NCI-H1048 (cell line): ENCODE results near the gene ALDH3A1.
"Not testable (repeated sequence)": the region's sequence is repeated elsewhere in the genome, so short reads cannot be mapped to it uniquely, and the experiment has no call there.

Source experiments
- DNase-seq: peaks from one replicate; lab custom pipeline; 2025; lab: John Stamatoyannopoulos, UW

The ALDH3A1 gene

GRCh38 chr17:19747829-19748806 lies at the start of gene ALDH3A1:
TSS of gene ALDH3A1 (minus strand) at chr17:19748298. CDS start at chr17:19745129, 3,169 bp downstream.
- no peak for DNase-seq

DNA sequence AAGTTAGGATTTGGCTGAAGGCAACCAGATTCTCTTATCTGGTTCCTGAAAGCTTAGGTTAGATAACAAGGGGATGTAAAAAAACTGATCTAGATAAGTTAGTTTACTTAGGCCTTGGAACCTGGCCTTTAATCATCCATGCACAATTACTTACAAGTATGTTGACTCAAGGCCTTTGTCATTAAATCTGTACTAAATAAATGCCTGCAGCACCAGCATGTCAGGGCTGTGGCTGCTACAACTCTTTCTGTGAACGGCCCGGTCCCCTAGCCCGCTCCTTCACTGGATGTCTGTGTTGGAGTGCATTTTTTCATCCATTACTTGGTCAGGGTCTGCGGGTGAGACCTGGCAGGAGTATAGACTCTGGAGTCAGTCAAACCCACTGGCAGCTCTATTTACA lies 48.4 kb upstream of the ALDH3A1 start:
- DNase-seq = no peak

GRCh38 chr17:19791918-19792550 lies 43.9 kb upstream of the ALDH3A1 start:
- DNase-seq = no peak

DNA sequence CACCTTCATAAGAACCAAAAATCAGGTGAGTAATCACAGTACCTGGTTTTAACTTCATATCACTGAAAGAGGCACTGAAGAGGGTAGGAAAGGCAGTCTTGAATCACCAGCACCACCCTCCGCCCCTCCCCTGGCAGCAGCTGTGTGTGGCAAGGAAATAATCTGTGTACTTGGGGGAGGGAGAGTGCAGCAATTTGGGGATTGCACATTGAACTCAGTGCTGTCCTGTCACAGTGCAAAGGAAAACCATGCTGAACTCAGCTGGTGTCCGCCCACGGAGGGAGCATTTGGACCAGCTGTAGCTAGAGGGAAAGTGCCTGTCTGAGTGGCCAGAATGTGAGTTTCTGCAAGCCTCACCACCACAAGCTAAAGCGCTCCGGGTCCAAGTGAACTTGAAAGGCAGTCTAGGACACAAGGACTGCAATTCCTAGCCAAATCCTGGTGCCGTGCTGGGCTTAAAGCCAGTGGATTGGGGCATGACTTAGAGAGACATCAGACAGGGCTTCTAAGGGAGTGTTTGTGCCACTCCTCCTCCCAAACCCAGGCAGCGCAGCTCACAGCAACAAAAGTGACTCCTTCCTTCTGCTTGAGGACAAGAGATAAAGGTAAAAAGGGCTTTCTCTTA lies 39.7 kb upstream of the ALDH3A1 start:
- DNase-seq = no peak

GRCh38 chr17:19785854-19786253 lies 37.8 kb upstream of the ALDH3A1 start:
- DNase-seq = no peak

GRCh38 chr17:19781488-19782458 lies 33.7 kb upstream of the ALDH3A1 start:
- DNase-seq = no peak

GRCh38 chr17:19780846-19781245 lies 32.7 kb upstream of the ALDH3A1 start:
- no peak for DNase-seq

DNA sequence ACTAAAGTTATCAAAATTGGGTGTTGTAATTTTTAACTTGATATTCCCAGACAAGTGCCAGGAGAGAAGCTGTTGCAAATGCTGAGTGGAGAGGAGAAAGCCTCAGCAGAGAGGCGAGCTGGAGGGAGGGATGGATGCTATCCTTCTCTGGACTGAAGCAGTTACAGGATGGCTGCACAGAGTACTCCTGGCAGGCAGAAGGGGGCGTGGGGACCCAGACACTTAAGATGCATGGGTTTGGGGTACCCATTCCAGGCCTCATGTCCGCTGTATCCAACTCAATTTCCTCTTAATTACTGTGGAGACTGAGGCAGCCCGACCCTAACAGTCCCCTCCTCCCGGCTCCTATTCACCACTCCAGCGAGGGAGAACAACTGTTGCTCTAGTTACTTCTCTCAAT lies 25.4 kb upstream of the ALDH3A1 start:
- no peak for DNase-seq

DNA sequence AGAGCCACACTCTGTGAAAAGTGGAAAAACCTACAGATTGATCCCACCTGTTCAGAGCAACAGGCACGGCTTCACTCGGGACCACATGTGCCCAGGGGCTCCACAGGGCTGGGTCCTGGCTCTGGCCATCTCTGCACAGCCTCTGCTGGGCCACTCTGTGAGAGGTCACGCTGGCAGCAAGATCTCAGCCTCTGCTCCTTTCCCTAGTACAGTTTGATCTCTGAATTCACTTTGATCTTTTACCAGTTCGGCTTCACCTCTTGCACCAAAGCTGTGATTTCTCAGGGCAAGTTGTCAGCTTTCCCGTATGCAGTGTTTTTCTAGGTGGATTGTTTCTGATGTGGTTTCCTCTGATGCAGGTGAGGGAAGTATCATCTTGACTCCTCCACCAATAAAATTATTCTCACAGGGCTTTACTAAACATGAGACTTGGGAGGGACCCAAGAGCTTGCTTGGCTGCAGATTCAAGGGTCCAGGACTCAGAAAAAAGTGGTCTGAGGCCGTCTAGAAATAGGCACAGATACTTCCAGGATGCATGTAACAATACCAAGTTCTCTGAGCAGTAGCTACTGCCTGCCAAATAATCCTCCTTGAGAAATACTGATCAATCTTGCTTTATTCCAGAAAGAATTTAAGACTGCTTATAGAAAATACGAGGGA lies 24.0 kb upstream of the ALDH3A1 start:
- no peak for DNase-seq

GRCh38 chr17:19770985-19771735 lies 23.1 kb upstream of the ALDH3A1 start:
- no peak for DNase-seq

DNA sequence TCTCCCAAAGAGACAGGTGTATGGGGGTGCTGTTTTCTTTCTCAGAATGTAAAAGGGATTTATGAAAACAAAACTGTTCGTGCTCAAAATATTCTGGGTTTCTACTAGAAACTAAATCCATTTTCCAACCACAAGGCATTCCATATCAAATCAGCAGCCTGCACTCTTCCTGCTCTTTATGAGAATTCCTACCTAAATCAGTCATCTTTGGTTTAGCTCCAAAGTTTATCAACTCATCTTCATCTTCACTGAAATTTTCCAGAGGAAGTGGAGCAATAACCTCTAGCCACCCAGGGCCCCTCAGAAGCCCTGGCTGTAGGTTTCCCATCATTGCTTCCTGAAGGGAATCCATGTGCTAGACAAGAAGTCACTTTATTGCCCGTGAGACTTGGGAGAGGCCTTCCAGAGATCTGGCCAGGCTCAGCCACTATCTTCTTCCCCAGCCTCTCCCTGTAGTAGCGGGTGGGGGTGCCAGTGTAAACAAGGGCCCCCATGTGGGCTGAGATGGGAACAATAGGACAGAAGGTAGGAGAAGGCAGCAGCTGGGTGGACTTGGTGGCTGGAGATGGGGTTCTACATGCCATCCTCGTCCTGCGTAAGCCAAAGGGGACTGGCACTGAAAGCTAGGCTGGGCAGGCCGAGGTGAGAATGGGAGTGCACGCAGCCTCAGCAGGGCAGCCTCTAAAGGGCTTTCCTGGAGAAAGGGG lies 22.0 kb upstream of the ALDH3A1 start:
- DNase-seq = no peak

GRCh38 chr17:19768046-19768782 lies 20.1 kb upstream of the ALDH3A1 start:
- DNase-seq = no peak

GRCh38 chr17:19766421-19767270 lies 18.5 kb upstream of the ALDH3A1 start:
- no peak for DNase-seq

GRCh38 chr17:19766016-19766415 lies 17.9 kb upstream of the ALDH3A1 start:
- DNase-seq = no peak

GRCh38 chr17:19763991-19764390 lies 15.9 kb upstream of the ALDH3A1 start:
- DNase-seq = not testable (repeated sequence)

DNA sequence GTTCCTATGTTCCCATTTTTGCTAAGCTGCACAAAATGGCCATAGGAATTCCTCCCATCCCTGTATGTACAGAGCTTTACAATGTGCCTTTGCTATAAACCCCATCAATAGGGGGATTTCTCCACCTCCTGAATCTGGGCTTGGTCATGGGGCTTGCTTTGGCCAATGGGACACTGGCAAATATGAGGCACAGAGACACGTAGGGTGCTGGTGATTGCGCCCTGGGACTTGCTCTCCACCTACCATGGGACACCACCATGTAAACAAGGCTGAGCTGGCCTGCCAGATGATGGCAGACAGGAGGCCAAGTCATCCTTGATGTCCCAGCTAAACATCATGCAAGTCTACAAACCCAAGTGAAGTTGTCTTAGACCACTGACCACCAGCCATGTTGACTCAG lies 15.3 kb upstream of the ALDH3A1 start:
- no peak for DNase-seq

DNA sequence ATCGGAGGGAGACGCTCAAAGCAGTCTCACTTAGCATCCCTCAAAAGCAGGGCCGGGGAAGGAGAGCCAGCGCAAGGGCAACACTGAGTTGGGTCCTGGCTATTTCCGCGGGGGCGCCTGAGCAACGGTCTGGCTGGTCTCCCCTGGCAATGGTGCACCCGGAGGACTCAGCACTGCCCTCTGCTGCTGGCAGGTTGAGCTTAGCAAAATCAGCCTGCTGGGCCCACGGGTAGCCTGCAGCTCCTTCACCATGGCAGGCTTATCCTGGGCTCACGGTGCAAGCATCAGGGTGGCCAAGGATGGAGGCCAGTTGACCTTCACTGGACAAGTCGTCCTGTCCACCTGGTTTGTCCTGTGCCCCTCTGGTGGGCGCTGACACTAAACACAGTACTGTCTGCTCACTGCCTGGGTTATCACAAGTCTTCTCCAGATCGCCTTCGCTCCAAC lies 14.4 kb upstream of the ALDH3A1 start:
- DNase-seq = no peak

DNA sequence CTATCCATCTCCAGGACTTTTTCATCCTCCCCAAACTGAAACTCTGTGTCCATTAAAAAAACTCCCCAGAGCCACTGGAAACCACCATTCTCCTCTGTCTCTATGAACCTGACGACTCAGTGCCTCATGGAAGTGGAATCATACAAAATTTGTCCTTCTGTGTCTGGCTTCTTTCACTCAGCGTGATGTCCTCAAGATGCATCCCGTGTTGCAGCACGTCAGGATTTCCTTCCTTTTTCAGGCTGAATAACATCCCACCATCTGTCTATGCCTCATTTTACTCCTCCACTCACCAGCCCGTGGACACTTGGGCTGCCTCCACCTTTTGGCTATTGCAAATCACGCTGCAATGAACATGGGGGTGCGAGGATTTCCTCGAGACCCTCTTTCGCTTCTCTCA lies 12.6 kb upstream of the ALDH3A1 start:
- DNase-seq = no peak
